DND-41 (cell line): ENCODE data around the gene PDHA1.

ENCODE experiments used
- EZH2 ChIP-seq: IDR thresholded peaks from 3 replicates; pipeline ENCODE4 v1.6.1; 2012; ENCODE audit warnings: borderline replicate concordance, low read depth, mild to moderate bottlenecking, moderate library complexity, low read length, inconsistent platforms; ENCODE audit not compliant: severe bottlenecking
- TF ChIP-seq, protein P1 (sequence below): IDR thresholded peaks from 2 replicates; pipeline ENCODE4 v1.5.1; 2012; ENCODE audit warnings: borderline replicate concordance, low read length, moderate library complexity, mild to moderate bottlenecking; ENCODE audit not compliant: poor library complexity, severe bottlenecking; ENCODE audit errors: extremely low read depth

DNA sequence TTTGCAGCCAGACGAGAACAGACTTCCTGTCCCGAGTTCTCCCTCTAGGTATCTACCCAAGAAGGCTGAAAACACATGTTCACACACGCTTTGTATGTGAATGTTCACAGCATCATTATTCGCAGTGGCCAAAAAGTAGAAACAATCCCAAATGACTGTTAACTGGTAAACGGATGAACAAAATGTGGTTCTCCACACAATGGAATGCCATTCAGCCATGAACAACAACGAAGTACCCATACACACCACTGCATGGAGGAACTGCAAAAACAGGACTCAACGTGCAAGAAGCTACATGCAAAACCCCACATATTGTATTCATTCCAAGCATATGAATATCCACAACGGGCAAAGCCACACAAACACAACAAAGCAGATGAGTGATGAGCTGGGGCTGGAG lies 45.0 kb downstream of the PDHA1 start:
- TF ChIP-seq EZH2: no peak
- TF ChIP-seq, protein P1, sequence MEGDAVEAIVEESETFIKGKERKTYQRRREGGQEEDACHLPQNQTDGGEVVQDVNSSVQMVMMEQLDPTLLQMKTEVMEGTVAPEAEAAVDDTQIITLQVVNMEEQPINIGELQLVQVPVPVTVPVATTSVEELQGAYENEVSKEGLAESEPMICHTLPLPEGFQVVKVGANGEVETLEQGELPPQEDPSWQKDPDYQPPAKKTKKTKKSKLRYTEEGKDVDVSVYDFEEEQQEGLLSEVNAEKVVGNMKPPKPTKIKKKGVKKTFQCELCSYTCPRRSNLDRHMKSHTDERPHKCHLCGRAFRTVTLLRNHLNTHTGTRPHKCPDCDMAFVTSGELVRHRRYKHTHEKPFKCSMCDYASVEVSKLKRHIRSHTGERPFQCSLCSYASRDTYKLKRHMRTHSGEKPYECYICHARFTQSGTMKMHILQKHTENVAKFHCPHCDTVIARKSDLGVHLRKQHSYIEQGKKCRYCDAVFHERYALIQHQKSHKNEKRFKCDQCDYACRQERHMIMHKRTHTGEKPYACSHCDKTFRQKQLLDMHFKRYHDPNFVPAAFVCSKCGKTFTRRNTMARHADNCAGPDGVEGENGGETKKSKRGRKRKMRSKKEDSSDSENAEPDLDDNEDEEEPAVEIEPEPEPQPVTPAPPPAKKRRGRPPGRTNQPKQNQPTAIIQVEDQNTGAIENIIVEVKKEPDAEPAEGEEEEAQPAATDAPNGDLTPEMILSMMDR: no peak
